Lower lobe of right lung (tissue), 2 donors: ENCODE measurements around the gene UBR3. TPM values are rescaled to one million over a fixed set of nuclear protein-coding genes. Genes with fewer than 3 reads are reported as not detected.
"Not testable (repeated sequence)": the region's sequence is repeated elsewhere in the genome, so short reads cannot be mapped to it uniquely, and the experiment has no call there.

Experiments
- ATAC-seq, 2 donors: fragments of 200-7000 bp; cut with Tn5 transposase; one replicate each; pipeline ENCODE4 v1.9.1; 2020 to 2022; ENCODE audit warnings: mild to moderate bottlenecking in 2 of 2, moderate library complexity in 2 of 2
- DNase-seq: peaks from one replicate; pipeline ENCODE4 v3.0.0-alpha.2; 2020
- H3K27ac ChIP-seq: fragments of 200-600 bp; one replicate; pipeline ENCODE4 v1.8.0; 2022
- H3K27me3 ChIP-seq: fragments of 200-600 bp; one replicate; pipeline ENCODE4 v1.8.0; 2022; ENCODE audit warnings: low read depth
- H3K36me3 ChIP-seq: fragments of 200-600 bp; one replicate; pipeline ENCODE4 v1.8.0; 2022; ENCODE audit warnings: mild to moderate bottlenecking
- H3K4me1 ChIP-seq: fragments of 200-600 bp; one replicate; pipeline ENCODE4 v1.8.0; 2022
- H3K4me3 ChIP-seq: fragments of 200-600 bp; one replicate; pipeline ENCODE4 v1.8.0; 2022; ENCODE audit warnings: mild to moderate bottlenecking
- H3K9me3 ChIP-seq: fragments of 200-600 bp; one replicate; pipeline ENCODE4 v1.8.0; 2022
- intact Hi-C: fragments of 100-400 bp; cut with DNase I; formaldehyde crosslinking; loops from one replicate; pipeline ENCODE4 v1.11.0; 2022
- total RNA-seq: library from RNA; stranded (reverse); fragmentation: NEBNext Ultra II Directional; extraction: Animal tissue kit (Norgen Biotek cat#: 25700); gene quantifications from one replicate; pipeline ENCODE4 v1.2.1, GENCODE V29; 2021
- TF ChIP-seq, protein P1 (sequence below): fragments of 200-600 bp; IDR thresholded peaks from one replicate; pipeline ENCODE4 v1.8.0; 2022; ENCODE audit warnings: antibody characterized with exemption, mild to moderate bottlenecking
- donor health status: DM: no; HTN: yes; CAD: no; lungs with severe emphysema.

The UBR3 gene
- total RNA-seq, 1 donor from 2014 or later: 46.7 TPM

DNA sequence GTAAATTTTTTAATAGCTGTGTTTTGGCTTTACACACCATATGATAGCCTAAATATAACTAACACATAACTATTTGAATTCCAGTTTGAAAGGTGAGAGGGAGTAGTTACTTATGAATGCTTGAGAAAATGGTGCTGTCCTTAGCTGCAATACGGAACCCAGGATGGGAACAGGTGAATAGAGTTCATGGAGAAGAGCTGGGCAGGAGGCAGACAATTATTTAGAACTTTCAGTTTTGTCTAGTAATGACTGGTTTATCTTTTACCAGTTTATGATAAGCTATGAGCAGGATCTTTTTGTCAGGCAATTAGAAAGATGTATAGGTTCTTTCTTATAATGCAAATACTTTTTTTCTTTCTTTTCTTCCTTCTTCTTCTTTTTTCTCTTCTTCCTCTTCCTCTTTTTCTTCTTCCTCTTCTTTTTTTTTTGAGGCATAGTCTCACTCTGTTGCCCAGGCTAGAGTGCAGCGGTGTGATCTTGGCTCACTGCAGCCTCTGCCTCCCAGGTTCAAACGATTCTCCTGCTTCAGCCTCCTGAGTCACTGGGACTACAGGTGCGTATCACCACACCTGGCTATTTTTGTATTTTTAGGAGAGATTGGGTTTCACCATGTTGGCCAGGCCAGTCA lies 25.9 kb downstream of the UBR3 start:
- intact Hi-C loops: no loop called here
- no peak for DNase-seq
- ATAC-seq: no peak
- Histone ChIP-seq H3K4me3 (no peak overlapping the region), H3K4me1 (no peaks in the 10 kb centered on the region), H3K27me3 (no peaks in the 10 kb centered on the region), H3K9me3 (no peaks in the 10 kb centered on the region), H3K27ac (no peak overlapping the region), H3K36me3 (no peaks in the 10 kb centered on the region)
- TF ChIP-seq, protein P1, sequence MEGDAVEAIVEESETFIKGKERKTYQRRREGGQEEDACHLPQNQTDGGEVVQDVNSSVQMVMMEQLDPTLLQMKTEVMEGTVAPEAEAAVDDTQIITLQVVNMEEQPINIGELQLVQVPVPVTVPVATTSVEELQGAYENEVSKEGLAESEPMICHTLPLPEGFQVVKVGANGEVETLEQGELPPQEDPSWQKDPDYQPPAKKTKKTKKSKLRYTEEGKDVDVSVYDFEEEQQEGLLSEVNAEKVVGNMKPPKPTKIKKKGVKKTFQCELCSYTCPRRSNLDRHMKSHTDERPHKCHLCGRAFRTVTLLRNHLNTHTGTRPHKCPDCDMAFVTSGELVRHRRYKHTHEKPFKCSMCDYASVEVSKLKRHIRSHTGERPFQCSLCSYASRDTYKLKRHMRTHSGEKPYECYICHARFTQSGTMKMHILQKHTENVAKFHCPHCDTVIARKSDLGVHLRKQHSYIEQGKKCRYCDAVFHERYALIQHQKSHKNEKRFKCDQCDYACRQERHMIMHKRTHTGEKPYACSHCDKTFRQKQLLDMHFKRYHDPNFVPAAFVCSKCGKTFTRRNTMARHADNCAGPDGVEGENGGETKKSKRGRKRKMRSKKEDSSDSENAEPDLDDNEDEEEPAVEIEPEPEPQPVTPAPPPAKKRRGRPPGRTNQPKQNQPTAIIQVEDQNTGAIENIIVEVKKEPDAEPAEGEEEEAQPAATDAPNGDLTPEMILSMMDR: no peak

DNA sequence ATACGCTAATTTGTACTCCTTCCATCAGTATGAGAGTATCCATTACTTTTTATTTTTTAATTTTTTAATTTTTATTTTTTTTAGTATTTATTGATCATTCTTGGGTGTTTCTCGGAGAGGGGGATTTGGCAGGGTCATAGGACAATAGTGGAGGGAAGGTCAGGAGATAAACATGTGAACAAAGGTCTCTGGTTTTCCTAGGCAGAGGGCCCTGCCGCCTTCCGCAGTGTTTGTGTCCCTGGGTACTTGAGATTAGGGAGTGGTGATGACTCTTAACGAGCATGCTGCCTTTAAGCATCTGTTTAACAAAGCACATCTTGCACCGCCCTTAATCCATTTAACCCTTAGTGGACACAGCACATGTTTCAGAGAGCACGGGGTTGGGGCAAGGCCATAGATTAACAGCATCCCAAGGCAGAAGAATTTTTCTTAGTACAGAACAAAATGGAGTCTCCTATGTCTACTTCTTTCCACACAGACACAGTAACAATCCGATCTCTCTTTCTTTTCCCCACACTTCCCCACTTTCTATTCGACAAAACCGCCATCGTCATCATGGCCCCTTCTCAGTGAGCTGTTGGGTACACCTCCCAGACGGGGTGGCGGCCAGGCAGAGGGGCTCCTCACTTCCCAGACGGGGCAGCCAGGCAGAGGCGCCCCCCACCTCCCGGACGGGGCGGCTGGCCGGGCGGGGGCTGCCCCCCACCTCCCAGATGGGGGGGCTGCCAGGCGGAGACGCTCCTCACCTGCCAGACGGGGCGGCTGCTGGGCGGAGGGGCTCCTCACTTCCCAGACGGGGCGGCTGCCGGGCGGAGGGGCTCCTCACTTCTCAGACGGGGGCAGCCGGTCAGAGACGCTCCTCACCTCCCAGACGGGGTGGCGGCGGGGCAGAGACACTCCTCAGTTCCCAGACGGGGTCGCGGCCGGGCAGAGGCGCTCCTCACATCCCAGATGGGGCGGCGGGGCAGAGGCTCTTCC lies 28.3 kb downstream of the UBR3 start:
- H3K27ac ChIP-seq, H3K27me3 ChIP-seq, H3K9me3 ChIP-seq, H3K4me1 ChIP-seq, H3K4me3 ChIP-seq, DNase-seq, ATAC-seq, intact Hi-C loops, H3K36me3 ChIP-seq: not testable (repeated sequence)

DNA sequence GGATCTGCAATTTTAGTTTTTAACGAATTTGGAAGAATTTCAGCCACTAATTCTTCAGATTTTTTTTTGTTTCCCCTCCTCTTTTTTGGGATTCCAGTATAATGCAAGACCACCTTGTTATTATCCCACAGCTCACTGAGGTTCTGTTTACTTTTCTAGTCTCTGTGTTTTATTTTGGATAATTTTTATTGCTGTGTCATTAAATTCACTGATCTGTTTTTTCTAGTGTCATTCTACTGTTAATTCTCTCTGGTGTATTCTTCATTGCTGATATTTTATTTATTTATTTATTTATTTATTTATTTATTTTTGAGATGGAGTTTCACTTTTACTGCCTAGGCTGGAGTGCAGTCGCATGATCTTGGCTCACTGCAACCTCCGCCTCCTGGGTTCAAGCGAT lies 32.2 kb downstream of the UBR3 start:
- DNase-seq: no peak
- H3K27me3 ChIP-seq: no peaks in the 10 kb centered on the region
- TF ChIP-seq, protein P1: no peak
- no peaks in the 10 kb centered on the region for H3K9me3 ChIP-seq
- no peak overlapping the region for H3K4me3 ChIP-seq
- intact Hi-C loops: no loop called here
- H3K4me1 ChIP-seq: no peaks in the 10 kb centered on the region
- ATAC-seq: no peak
- no peak overlapping the region for H3K27ac ChIP-seq
- no peaks in the 10 kb centered on the region for H3K36me3 ChIP-seq

DNA sequence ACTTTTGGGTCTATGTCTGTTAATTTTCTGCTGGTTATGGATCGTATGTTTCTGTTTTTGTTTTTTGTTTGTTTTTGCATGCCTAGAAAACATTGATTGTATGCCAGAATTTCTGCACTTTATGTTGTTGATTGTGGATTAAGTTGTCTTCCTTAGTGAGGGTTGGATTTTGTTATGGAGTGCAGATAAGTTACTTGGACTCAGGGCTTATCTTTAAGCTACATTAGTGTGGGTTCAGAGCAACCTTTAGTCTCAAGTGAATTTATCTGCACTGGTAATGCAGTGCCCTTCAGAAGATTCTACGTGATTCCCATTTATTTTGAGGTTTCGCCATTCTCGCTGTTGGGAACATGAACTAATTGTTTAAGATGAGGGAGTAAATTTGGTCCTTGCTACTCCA lies 32.9 kb downstream of the UBR3 start:
- Histone ChIP-seq H3K27ac (no peak overlapping the region), H3K4me3 (no peak overlapping the region), H3K4me1 (no peaks in the 10 kb centered on the region), H3K9me3 (no peaks in the 10 kb centered on the region), H3K27me3 (no peaks in the 10 kb centered on the region), H3K36me3 (no peaks in the 10 kb centered on the region)
- TF ChIP-seq, protein P1: no peak
- intact Hi-C loops: no loop called here
- DNase-seq (no peak), ATAC-seq (no peak)

DNA sequence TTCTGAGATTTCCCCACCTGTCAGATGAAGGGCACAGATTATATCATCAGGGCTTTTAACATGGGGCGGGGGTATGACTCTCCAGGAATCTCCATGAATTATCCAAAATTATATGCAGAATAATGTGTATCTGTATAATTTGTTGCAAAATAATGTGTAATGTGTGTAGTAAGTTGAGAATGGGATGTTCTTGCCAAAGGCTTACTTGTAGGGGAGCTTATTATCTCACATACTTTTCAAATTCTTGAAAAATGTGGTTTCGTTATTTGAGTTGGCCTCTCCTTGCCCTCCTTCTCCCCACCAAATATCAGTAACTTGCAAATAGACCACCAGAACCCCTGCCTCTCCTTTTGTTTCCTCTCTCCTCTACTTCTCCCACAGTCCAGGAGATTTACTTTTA lies 35.6 kb downstream of the UBR3 start:
- intact Hi-C loops: no loop called here
- H3K4me1 ChIP-seq: peaks cover 4% of the 10 kb centered on the region
- no peak overlapping the region for H3K27ac ChIP-seq
- no peaks in the 10 kb centered on the region for H3K36me3 ChIP-seq
- TF ChIP-seq, protein P1: no peak
- no peak overlapping the region for H3K4me3 ChIP-seq
- H3K9me3 ChIP-seq: no peaks in the 10 kb centered on the region
- no peak for DNase-seq
- H3K27me3 ChIP-seq: no peaks in the 10 kb centered on the region
- ATAC-seq: no peak

DNA sequence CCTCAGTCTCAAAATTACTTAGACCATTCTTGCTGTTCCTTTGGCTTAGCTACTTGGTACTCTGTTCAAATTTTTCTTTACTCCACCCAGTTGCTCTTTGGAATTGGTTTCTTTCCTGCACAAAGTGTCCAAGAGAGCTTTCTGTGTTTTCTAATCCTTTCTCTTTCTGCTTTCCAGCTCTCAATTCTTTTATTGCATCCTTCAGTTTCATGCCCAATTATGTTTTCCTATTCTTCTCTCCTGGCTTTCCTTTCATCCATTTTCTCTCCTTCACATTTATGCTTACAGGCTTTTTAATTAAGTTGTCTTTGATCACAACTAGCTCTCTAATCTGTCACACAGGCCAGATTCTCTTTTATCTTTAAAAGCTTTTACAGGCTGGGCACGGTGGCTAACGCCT lies 38.2 kb downstream of the UBR3 start:
- Histone ChIP-seq H3K27ac (no peak overlapping the region), H3K4me1 (peaks cover 4% of the 10 kb centered on the region)
- intact Hi-C loops: no loop called here

DNA sequence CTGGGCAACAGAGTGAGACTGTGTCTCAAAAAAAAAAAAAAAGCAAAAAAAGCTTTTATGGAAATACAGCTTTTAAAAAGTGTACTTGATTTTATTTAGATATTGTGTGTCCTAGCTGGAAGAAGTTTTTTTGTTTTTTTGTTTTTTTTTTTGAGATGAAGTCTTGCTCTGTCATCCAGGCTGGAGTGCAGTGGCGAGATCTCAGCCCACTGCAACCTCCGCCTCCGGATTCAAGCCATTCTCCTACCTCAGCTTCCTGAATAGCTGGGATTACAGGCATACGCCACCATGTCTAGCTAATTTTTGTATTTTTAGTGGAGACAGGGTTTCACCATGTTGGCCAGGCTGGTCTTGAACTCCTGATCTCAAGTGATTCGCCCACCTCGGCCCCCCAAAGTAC lies 39.0 kb downstream of the UBR3 start:
- H3K9me3 ChIP-seq, H3K4me3 ChIP-seq, DNase-seq, H3K36me3 ChIP-seq, intact Hi-C loops, ATAC-seq, H3K27ac ChIP-seq, H3K27me3 ChIP-seq, H3K4me1 ChIP-seq: not testable (repeated sequence)

More for the DNA sequence above, 38.2 kb downstream of the UBR3 start:
- Histone ChIP-seq H3K4me3 (no peak overlapping the region), H3K27me3 (no peaks in the 10 kb centered on the region), H3K9me3 (no peaks in the 10 kb centered on the region), H3K36me3 (no peaks in the 10 kb centered on the region)
- DNase-seq: no peak
- ATAC-seq: no peak
- TF ChIP-seq, protein P1: no peak
